ENCODE results near the gene DHRS13.
A peak's percentile ranks its signal among the peaks of the same experiment; 100 is the strongest.
"Not testable (repeated sequence)": the region's sequence is repeated elsewhere in the genome, so short reads cannot be mapped to it uniquely, and the experiment has no call there.

DHRS13 gene

GRCh38 chr17:28907709-28908475, 5.0 kb upstream of the DHRS13 start:
- intact Hi-C loops (cut with DNase I), result no loop called here
- DNase-seq, result no peak

- intact Hi-C loops (cut with DNase I), result no loop called here
- DNase-seq, result no peak
Observed at GRCh38 chr17:28906706-28907438, 4.0 kb upstream of the DHRS13 start.

DNA sequence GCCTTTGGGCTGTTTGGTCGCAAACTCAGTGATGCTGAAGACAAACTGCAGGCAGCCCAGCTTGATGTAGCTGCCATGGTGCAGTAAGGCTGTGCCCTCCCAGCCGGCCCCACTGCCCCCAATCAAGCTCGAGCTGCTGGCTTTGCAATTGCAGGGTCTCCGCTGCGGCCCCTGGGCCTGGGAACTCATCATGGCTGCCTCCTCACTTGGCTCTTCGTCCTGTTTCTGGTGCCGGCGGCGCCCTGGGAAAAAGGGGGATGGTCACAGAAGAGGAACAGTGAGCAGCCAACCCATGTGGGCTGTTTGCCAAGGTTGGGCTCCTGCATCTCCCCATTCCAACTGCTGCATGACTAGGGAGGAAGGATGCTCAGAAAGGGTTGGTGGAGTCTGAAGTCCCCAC, 3.4 kb upstream of the DHRS13 start:
- peak in 1 of 10 donors; percentile 35 for DNase-seq
- intact Hi-C loops (cut with DNase I), result no loop called here

GRCh38 chr17:28904800-28905199, 1.9 kb upstream of the DHRS13 start:
- no peak for DNase-seq
- intact Hi-C loops (cut with DNase I), result loop anchor here (5.0 kb wide), 2 partner anchors 43 to 142 kb away; no protein-coding TSS in a partner anchor

GRCh38 chr17:28903546-28903841, 615 bp upstream of the DHRS13 start:
- intact Hi-C loops (cut with DNase I), result loop anchor here (5.0 kb wide), 2 partner anchors 44 to 141 kb away; no protein-coding TSS in a partner anchor
- not testable (repeated sequence) for DNase-seq

GRCh38 chr17:28901866-28902818, 737 bp downstream of the DHRS13 start:
- peak in 3 of 10 donors; percentile 30 to 90 (median 78) for DNase-seq

DNA sequence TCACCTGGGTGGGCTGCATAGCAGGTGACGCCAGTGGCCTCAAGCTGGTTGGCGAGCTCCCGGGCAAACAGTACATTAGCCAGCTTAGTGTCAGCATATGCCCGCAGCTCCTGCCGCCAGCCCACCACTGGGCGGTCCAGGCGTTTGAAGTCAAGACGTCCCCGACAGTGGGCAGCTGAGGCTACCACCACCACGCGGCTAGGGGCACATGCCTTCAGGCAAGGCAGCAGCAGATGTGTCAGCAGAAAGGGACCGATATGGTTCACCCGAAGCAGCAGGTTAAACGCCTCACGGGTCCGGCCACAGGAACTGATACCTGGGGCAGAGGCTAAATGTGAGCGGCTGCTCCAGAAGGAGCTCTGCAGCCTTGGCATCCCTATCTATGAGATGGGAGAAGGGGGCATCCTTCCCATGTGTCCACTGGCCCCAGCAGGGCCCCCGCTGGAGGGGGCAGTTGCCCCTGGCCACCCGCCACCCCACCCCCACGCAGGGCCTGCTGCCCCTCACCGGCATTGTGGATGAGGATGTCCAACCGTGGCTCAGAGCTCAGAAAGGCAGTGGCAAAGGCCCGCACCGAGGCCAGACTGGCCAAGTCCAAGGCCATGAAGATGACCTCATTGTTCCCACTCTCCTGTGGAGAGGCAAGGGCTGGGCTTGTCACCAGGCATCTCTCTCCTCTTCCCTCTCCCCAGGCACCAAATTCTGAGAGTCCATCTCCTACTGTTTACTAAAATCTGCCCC, 1.7 kb downstream of the DHRS13 start:
- DNase-seq, result peak in 1 of 10 donors; percentile 70
- intact Hi-C loops (cut with DNase I), result loop anchor here (5.0 kb wide), 2 partner anchors 46 to 139 kb away; no protein-coding TSS in a partner anchor

More at GRCh38 chr17:28901866-28902818, 737 bp downstream of the DHRS13 start:
- intact Hi-C loops (cut with DNase I), result loop anchor here (5.0 kb wide), 2 partner anchors 45 to 140 kb away; no protein-coding TSS in a partner anchor

- intact Hi-C loops (cut with DNase I), result loop anchor here (5.0 kb wide), 1 partner anchor 42 kb away; the partner anchor contains the start of gene ERAL1
Observed at GRCh38 chr17:28899212-28899815, 3.6 kb downstream of the DHRS13 start.

GRCh38 chr17:28898527-28898955, 4.3 kb downstream of the DHRS13 start:
- intact Hi-C loops (cut with DNase I), result loop anchor here (5.0 kb wide), 1 partner anchor 41 kb away; the partner anchor contains the start of gene ERAL1
- DNase-seq, result no peak

More at GRCh38 chr17:28899212-28899815, 3.6 kb downstream of the DHRS13 start:
- DNase-seq, result no peak

DNA sequence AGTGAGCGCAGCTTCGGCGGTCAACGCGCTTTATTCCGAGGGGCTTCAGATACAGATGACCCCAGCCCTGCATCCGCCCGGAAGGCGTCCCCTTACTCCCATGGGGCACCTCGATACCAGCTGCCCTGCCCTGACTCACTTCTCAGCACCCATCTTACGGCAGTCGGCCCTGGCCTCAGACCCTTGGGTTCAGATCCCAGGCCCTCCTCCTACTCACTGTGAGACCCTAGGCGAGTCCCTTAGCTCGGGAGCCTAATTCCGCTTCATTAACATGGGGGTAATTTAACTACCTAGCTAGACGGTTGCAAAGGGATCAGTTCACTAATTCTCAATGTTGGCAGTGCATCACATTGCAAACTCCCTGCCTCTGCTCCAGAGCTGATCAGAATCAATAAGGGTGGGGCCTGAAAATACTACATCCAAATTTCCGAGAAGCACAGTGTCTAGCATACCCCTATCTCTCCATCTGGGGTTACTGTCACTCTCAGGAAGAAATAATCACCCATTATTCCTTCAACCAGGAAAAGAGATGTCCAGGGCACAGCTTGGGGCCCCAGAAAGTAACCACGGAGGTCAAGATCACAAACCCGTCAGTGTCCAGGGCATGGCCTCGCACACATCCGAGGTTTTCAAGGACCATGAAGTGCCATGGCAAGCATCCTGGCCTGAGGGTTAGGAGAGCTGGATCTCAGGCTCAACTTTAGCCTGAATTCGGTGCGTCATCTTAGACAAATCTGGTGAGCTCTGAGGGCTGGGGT, 4.9 kb downstream of the DHRS13 start:
- no peak for DNase-seq
- intact Hi-C loops (cut with DNase I), result loop anchor here (5.0 kb wide), 1 partner anchor 41 kb away; the partner anchor contains the start of gene ERAL1

GRCh38 chr17:28896884-28897768, 5.8 kb downstream of the DHRS13 start, which contains the start of gene FLOT2:
TSS of gene FLOT2 (minus strand) at chr17:28897733. CDS start at chr17:28897574, 159 bp downstream.
- intact Hi-C loops (cut with DNase I), result loop anchor here (5.0 kb wide), 1 partner anchor 40 kb away; the partner anchor contains the start of gene ERAL1
- DNase-seq, result peak in 9 of 10 donors; percentile 39 to 91 (median 55)

DNA sequence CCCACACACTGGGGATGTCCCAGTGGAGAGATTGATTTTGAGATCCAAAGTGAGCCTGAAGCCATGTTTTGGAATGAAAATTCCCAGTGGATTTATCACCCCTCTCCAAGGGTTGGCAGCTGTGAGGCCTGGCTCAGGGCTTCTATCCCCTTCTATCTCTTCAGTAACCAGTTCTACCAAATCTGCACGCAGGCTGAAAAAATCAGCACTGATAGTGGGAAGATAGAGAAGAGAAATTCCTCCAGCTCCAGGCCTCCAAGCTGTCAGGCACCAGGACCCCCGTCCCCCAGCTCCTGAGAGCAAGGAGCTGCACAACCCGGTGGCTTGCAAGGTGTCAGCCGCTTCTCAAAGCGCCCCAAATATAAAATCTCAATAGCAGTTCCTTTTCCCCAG, 6.4 kb downstream of the DHRS13 start:
- intact Hi-C loops (cut with DNase I), result loop anchor here (5.0 kb wide), 1 partner anchor 39 kb away; the partner anchor contains the start of gene ERAL1
- no peak for DNase-seq

DNA sequence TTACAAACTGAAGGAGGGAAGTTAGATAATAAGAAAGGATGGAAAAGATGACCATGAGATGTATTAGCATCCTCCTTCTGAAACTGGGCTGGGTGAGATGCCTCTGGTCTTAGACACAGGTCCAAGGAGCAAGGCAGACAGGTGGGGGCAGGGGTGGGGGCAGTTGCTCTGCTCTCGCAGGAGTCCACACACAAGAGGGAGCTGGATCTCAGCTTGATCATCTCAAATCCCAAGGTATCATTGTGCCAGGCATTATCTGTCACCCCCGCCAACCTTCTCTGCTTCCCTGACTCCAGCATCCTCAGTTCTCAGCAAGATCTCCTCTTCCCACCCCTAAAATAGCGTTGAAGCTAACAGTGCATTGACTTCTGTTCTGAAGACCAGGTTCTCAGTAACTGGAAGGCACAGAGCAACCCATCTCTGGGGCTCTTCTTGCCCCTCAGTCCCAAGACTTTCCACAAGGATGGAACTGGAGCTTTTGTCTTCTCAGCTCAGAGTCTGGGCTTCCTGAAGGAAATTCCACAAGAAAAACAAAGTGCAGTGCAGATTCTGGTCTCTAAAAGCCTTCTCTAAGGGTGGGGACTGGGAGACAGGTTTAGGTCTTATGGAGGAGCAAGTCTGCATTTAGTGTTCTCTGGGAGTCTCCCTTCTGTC, 7.0 kb downstream of the DHRS13 start:
- no peak for DNase-seq
- intact Hi-C loops (cut with DNase I), result loop anchor here (5.0 kb wide), 1 partner anchor 39 kb away; the partner anchor contains the start of gene ERAL1

DNA sequence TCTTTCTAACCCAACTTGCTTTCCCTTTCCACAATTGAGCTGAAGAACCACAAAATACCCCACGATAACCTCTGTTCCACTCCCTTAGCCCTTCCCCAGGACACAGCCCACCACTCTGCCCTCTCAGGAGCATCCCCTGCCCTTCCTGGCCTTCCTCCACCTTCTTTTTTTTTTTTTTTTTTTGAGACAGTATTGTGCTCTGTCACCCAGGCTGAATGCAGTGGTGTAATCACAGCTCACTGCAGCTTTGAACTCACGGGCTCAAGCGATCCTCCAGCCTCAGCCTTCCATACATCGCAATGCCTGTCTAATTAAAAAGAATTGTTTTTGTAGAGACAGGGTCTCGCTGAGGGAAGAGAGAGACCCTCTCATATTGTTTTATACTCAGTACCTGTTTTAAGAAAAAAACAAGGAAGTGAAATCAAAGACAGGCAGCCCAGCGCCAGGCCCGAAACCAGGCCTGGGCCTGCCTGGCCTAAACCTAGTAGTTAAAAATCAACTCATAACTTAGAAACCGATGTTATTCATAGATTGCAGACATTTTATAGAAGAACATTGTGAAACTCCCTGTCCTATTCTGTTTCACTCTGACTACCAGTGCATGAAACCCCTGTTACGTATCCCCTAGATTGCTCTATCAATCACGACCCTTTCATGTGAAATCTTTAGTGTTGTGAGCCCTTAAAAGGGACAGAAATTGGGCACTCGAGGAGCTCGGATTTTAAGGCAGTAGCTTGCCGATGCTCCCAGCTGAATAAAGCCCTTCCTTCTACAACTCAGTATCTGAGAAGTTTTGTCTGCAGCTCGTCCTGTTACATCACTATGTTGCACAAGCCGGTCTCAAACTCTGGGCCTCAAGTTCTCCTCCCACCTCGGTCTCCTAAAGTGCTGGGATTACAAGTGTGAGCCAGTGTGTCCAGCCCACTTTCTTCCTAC, 9.4 kb downstream of the DHRS13 start:
- intact Hi-C loops (cut with DNase I); DNase-seq: not testable (repeated sequence)

DNA sequence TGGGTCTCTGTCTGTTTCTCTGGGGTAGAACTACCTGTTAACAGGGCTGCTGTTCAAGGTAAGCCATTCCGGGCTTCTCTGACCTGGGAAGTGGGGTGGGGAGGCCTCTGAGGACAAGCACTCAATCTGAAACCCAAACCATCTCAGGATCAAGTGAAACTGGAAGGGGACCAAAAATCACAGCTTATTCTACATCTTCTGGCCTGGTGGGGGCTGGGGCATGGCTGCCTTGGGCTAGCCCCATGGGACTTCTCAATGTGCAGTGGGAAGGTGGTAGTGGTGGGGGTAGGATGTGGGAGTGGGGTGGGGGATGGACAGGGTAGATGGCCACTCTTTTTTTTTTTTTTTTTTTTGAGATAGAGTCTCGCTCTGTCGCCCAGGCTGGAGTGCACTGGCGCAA, 10.9 kb downstream of the DHRS13 start:
- DNase-seq, result peak in 1 of 10 donors; percentile 40
- intact Hi-C loops (cut with DNase I), result no loop called here

All from posterior cingulate gyrus (tissue), 11 donors.